HG03565 (cell line): ENCODE data around the gene HEATR9.

ENCODE experiments used
- ATAC-seq: cut with Tn5 transposase; IDR thresholded peaks from one replicate; pipeline ENCODE4 v1.9.1; 2021; ENCODE audit warnings: mild to moderate bottlenecking, moderate library complexity; ENCODE audit not compliant: unreplicated experiment

HEATR9 gene

DNA sequence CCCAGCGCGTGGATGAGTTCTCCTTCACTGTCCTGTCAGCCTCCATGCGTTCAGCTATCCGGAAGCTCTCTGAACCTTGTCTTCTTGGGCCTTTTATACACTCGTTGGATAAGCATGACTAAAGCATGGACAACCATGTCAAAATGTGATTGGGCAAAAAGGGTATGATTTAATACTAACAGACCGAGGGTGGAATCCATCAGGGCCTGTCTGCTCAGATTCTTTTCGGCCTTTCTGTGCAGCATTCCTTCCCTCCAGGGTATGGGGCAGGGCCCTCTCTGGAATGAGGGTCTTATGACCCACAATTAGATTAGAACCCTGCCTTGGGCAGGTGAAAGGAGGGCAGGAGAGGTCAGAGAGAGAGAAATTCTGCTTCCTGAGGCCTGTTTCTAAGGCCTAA, 25.5 kb upstream of the HEATR9 start:
- ATAC-seq = no peak

DNA sequence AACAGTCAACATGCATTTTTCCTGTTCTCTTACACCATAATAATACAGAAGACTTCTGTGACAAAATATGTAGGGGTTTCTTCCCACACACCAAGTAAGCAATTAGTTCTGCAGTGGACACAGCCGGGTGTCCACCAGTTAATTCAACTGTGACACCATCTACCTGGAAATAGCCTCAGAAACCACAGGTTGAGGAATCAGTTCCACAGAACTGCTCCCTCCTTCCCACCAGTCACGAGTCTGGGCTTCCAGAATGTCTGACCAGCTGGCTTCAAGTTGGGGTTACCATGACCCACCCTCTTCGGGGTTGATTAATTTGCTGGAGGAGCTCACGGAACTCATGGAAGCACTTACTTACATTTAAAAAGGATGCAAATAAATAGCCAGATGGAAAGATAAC, 25.1 kb upstream of the HEATR9 start:
- ATAC-seq = no peak

DNA sequence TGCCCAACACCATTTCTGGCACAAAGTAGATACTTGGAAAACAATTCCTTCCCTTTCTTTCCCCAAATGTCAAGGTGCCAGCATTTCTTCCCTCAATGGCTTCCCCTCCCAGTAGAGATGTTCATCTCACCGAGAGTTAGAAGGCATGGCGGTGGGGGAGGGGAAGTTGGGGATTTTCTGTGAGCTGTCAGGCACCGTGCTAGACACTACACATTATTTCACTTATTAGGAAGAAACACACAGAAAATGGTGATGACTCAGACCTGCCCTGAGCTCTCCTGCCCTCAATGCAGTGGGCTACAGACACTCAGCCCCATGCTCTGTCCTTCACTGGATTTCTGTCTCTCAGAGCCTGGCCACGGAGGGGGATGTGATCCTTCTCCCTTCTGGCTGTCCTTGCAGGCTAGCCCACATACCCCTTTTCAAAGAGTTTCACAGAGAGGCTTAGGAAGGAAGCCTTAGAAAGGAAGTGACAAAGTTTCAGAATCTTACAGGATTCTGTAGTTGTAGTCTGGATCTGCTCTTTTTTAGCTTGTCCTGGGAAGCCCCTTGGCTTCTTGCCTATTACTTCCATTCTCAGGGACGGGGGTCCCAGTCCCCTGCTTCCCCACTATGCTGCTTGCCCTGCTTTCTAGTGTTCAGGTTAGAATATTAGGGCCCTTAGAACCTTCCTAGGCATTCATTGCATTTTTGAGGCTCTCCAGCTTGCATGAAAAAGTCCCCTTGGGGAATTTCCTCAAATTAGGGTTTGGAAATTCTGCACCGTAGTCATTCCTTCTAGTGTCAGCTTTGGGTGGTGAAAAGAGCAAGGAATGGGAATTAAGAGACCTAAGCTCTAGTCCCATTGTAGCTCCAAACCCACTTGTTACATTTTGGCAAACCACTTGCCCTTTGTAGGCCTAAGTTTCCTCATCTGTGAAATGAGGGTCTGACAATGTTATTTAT, 23.7 kb upstream of the HEATR9 start:
- peak; percentile 44 for ATAC-seq

DNA sequence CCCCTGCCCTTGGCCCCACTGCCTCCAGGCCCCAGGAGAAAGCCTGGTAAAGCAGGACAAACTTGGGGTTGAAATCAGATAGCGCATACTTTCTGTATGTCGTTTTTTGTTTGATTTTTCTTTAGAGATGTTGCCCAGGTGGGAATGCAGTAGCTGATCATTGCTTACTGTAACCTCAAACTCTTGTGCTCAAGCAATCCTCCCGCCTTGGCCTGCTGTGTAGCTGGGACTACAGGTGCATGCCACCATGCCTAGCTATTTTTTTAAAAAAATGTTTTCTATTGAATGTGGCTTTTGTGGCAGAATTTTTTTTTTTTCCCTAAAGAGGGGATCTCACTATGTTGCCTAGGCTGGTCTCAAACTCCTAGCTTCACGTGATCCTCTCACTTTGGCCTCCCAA, 22.6 kb upstream of the HEATR9 start:
- ATAC-seq = no peak

DNA sequence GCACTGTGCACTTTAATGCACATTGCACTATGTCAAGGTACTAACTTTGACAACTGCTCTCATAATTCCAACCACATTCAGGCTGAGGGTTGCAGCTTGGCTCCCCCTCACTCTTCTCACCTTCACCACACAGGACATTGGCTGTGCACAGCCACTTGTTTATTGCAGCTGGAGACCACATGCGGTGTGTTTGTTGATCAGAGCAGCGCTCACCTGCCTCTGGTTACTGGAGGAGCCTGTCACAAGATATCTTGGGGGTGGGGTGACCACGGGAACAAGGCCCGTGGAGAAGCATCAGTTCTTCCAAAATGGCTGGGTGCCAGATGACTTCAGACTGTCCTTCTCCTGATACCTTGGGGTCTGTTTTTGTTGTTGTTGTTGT, 22.1 kb upstream of the HEATR9 start:
- no peak for ATAC-seq

DNA sequence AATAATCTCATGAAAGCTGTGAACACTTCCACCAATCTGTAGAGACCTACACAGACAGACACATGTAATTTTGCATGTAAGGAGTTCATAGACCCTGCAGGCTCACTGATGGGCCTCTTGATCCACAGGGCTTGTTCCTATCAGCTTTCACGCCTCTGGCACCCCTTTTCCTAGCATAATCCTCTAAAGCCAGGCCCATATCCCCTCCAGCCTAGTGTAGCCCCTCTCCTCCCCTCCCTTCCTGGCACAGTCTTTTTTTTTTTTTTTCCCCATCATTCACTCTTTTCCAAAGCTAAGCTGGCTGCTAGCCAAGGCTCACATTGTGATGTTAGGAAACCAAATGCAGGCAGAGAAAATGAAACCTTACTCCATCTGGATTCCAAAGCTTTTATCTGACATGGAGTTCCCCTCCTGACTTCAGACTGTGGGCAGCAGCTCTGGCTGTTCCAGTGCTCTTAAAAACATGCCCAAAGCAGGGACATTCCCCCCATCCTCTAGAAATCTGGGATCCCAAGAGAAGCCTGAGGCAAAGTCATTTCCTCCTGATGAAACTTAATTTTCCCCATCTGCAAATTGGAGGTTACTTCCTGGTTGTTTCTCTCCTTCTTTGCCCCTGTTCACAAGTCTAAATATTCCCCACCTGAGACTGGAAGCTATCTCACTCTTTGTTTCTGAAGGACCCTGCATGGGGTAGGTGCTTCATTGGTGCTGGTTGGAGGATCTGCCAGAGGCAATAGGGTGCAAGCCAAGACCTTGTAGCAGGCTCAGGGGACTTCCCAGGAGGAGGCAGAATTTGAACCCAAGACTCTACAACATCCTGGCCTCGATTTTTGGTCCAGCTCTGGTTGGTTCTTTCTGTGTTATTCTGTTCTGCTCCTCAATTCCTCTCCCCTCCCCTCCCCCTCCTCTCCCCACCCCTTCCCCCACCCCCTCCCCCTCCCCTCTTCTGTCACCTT, 21.4 kb upstream of the HEATR9 start:
- ATAC-seq = no peak

DNA sequence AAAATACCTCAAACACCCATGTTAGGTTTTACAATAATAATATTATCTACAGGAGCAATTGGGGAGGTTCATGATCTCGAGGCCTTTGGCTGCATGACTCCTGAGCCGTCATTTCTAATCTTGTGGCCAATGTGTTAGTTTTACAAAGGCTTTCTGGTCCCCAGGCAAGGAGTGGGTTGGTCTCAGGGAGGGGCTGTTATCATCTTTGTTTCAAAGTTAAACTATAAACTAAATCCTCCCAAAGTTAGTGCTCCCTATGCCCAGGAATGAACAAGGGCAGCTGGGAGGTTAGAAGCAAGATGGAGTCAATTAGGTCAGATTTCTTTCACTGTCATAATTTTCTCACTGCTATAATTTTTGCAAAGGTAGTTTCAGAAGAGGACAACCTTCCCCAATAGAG, 20.6 kb upstream of the HEATR9 start:
- no peak for ATAC-seq

DNA sequence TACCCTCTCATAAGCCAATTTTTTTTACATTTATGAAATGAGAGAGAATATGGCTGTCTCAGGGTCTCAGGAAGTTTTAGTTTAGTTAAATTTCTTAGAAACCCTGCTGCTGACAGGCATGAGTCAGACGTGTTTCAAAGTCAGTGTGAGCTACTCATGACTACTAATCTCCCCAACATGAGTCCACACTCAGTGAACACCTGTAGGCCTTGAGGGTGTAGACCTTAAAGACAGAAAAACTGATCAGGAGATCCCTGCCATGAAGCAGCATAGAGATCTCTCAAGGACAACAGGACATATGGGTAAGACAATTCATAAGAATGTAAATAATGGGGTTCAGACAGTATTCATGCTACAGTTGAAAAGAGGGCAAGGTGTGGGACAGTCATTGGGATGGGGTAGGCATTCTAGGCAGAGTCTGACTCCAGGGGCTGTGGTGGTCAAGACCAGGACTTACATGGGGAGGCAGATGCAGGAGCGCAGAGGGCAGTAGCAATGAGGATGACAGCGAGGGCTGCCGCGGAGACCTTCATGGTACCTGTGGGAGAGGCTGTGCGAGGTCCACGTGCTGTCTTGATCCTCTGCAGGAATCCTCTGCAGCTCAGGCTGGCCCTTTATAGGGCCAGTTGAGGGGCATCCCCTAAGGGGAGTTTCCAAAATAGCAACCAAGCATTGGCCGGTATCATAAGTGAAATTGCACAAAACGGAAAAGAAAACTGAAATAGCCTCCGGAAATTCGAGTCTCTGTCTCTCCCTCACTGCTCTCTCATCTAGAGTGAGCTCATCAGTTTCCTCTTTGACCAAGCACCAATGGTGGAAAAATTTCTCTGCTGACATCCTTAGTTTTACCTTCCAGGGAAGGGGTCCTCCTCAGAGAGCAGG, 11.3 kb upstream of the HEATR9 start, which contains the start of gene CCL5:
TSS of gene CCL5 (minus strand) at position 588 of the 882 bp plus-strand sequence.
- ATAC-seq = peak; percentile 86

DNA sequence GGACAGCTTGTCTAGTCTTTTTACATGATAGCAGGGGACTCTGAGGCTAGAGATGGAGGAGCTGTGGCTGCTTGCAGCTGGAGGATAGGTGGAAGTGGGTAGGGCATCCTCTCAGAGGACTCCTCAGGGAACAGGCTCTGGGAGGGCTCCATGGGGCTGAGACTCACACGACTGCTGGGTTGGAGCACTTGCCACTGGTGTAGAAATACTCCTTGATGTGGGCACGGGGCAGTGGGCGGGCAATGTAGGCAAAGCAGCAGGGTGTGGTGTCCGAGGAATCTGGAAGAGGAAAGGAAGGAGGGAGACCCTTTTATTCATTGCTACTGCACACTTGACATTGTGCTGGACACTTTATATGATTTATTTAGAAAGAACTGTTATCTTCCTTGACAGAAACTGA, 9.7 kb upstream of the HEATR9 start:
- ATAC-seq = no peak

DNA sequence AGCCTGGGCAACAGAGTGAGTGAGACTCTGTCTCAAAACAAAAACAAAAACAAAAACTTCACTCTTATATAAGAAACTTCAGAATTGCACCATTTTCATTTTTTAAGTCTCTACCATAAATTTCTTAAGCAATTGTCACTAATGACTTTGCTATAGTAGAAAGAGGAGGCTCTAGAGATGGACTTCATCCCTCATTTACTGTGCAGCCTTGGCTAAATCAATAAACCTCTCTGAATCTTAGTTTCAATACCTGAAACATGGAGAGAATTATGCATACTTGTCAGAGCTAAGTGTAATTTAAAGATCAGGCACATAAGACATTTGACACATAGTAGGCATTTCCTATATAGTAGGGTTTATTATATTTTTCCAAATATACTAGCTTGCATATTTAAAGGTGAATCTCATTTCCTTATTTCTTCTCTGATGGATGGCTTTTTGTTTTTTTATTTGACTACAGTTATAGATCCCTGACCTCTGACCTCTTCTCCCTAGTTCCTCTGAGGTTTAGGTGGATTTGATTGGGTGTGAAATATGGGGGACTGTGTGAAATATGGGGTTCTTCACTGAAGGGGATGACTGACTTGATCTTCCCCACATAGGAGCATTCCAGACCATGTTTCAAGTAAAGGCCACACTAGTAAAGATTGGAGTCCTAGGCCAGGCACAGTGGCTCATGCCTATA, 8.8 kb upstream of the HEATR9 start:
- ATAC-seq = no peak

DNA sequence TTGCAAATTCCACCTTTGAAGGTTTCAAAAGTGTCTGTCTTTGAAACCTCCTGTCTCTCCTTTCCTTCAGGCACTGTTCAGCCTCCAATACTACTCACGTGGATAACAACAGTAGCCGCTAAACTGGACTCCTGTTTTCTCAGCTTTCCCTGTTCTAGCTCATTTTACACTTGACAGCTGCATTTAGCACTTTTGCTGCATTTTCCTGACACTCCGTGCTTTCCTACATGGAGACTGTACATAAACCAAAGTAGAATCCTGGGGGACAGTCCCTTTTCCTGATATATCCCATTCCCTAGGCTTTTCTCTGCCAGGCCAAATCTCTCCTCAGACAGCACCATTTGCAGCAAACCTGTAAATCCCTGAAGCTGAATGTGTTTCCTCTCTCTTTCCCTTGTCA, 7.8 kb upstream of the HEATR9 start:
- ATAC-seq = no peak

DNA sequence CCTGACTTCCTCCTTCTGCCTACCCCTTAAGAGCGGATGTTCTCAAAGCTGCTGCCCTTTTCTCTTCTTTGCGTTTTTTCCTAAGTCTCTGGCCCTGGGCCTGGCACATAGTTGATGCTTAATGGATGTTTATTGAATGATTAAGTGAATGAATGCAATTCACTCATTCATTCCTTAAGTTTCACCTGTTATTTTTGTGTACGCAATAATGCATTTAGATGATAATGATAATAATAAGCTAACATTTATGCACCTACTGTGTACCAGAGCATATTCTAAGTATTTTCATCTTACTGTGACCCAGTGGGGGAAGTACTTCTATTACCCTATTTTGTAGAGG, 7.1 kb upstream of the HEATR9 start:
- no peak for ATAC-seq

DNA sequence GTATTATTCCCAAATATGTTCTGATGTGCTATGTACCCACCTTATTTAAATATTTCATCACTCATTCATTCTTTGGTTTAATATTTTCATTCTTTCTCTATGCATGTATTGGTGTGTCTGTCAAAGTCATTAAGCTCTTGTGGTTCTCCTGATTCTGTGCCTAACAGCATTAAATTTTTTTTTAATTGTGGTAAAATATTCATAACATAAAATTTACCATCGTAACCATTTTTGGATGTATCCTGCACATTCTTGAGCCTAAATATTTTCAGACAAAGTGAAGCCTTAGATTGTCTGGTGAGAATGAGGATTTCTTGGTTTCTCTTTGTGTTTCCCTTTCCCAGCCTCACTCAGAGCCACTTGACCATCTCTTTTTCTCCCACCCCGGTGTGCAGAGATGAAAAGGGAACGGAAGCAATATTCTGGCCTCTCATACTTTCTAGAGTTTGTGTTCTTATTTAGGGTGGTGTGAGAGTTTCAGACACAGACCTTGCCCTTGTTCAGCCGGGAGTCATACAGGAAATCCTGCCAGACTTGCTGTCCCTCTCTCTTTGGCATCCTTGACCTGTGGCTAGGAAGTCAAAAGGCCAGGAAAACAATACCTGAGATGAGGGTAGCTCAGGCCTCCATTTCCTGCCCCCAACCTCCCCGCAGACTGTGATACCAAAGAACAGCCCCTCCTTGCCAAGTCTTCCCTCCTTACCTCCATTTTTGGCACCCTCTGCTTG, 6.5 kb upstream of the HEATR9 start:
- ATAC-seq = no peak

DNA sequence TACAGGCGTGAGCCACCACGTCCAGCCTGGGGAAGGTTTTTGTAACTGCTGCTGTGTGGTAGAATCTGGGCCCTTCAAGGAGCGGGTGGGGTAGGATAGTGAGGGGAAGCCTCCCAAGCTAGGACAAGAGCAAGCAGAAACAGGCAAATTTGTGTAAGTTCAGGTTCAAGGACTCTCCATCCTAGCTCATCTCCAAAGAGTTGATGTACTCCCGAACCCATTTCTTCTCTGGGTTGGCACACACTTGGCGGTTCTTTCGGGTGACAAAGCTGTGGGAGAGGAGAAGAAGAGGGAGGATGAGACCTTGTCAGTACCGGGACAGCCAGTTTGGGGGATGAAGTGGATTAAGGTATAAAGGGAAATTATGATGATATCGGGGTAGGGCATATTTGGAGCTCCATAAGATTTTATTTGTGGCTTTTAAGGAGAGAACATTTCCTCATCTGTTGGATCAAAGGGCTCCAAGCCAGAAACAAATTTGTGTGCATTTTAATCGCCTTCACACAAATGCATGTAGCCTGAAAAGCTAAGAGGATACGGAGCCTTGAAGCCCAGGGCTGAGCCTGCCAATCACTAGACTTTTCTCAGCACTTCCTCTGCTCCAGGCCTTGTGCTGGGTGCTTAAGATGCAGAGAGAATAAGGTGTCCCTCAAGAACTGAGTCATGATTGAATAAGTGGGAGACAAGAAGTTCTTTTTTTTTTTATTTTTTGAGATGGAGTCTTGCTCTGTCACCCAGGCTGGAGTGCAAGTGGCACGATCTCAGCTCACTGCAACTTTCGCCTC, 3.7 kb upstream of the HEATR9 start:
- no peak for ATAC-seq

DNA sequence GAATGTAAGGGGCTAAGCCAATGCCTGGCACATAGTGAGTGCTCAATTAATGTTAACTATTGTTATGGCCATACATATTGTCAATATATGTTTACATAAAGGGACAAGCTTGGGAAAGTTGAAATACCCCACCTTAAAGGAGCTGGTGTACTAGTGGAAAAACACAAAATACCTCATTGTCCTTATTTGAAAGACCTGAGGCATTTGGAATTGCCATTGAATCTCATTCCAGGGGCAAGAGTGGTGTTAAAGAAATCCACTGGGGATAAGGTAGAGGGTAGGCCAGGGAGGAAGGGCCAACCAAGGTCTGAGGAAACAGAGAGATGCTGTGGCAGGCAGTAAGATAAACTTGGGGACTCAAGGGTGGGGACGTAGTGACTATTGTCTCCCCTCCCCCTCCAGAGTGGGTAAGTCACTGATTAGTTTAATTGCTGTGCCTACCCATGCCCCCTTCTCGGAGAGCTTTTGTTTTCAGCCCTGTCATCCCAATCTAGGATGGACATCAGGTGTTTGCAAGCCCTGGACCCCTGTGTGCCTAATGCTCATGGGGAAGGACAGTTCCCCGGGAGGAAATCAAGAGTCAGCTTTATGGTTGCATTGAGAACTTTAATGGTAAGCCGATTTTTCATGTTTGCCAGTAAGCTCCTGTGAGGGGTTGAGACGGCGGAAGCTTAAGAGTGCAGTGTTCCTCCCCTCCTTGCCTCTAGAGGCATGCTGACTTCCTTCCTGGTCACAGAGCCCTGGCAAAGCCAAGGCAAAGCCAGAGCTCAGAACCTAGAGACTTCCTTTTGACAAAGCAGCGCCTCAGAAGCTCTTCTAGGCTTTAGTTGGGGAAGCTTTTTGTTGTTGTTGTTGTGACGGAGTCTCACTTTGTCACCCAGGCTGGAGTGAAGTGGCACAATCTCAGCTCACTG, 2.5 kb upstream of the HEATR9 start:
- ATAC-seq = no peak

DNA sequence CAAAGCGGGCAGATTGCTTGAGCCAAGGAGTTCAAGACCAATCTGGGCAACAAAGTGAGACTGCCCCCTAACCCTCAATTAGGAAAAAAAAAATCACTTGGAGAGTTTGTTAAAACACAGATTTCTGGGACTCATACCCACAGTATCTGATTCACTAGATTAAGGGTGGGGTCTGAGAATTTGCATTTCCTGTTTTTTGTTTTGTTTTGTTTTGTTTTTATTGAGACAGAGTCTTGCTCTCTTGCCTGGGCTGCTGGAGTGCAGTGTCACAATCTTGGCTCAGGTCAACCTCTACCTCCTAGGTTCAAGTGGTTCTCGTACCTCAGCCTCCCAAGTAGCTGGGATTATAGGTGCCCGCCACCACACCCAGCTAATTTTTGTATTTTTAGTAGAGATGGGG, 1.1 kb downstream of the HEATR9 start:
- no peak for ATAC-seq

DNA sequence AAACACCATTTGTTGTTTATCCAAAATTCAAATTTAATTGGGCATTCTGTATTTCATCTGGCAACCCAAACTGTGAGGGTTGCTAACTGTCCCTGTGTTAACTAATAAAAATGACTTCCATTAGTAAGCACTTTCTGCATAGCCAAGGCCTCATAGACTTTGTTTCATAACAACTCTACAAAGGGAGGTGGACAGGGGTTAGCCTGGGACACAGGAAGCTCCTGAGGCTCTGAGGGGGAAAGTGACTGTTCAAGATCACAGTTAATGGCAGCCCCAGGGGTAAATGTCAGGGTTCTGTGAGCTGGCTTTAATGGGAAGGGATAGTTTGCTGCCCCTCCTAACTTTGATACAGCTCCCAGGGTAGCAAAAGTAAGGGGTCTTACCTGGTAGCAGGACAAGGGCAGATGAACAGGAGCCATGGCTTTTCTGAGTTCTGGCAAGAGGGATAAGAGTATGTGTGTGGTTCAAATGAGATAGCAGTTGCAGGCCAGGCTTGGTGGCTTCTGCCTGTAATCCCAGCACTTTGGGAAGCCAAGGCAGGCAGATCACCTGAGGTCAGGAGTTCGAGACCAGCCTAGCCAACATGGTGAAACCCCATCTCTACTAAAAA, 2.2 kb downstream of the HEATR9 start:
- no peak for ATAC-seq
